HepG2 (cell line): Measurements from ENCODE around the gene ZNF500. TPM values are rescaled to one million over a fixed set of nuclear protein-coding genes. Genes with fewer than 3 reads are reported as not detected.

Source experiments
- ELF1 ChIP-seq: sonication (generic); formaldehyde crosslinking; IDR thresholded peaks from 2 replicates; pipeline ENCODE4 v1.4.0; 2020; ENCODE audit warnings: missing genetic modification reagents
- FOXP4 ChIP-seq: sonication (generic); formaldehyde crosslinking; IDR thresholded peaks from 2 replicates; pipeline ENCODE4 v1.4.0; 2020; ENCODE audit warnings: missing genetic modification reagents
- MAX ChIP-seq: IDR thresholded peaks from 2 replicates; pipeline ENCODE4 v1.6.1; 2012; ENCODE audit warnings: inconsistent platforms
- MTF2 ChIP-seq: sonication (generic); formaldehyde crosslinking; IDR thresholded peaks from 2 replicates; pipeline ENCODE4 v1.5.0; 2020; ENCODE audit warnings: missing genetic modification reagents, borderline replicate concordance
- PHF20 ChIP-seq: sonication (generic); formaldehyde crosslinking; IDR thresholded peaks from 2 replicates; pipeline ENCODE4 v1.5.0; 2020; ENCODE audit warnings: mild to moderate bottlenecking, missing genetic modification reagents
- POGK ChIP-seq: sonication (generic); formaldehyde crosslinking; conservative IDR thresholded peaks from 2 replicates; pipeline ENCODE4 v1.8.0; 2022; ENCODE audit warnings: mild to moderate bottlenecking, moderate library complexity, missing genetic modification reagents
- SNAPC4 ChIP-seq: sonication (generic); formaldehyde crosslinking; IDR thresholded peaks from 2 replicates; pipeline ENCODE4 v1.4.0; 2020; ENCODE audit warnings: mild to moderate bottlenecking, missing genetic modification reagents
- SRF ChIP-seq: IDR thresholded peaks from 2 replicates; pipeline ENCODE4 v1.6.1; 2011; ENCODE audit warnings: mild to moderate bottlenecking, low read depth, low read length, moderate library complexity
- SRY ChIP-seq: sonication (generic); formaldehyde crosslinking; IDR thresholded peaks from 2 replicates; pipeline ENCODE4 v1.8.0; 2022; ENCODE audit warnings: mild to moderate bottlenecking, missing genetic modification reagents
- TGIF2 ChIP-seq: IDR thresholded peaks from 2 replicates; pipeline ENCODE4 v1.6.1; 2016; ENCODE audit warnings: control low read depth, missing compliant biosample characterization
- ZFP90 ChIP-seq: sonication (generic); formaldehyde crosslinking; IDR thresholded peaks from 2 replicates; pipeline ENCODE4 v1.8.0; 2022; ENCODE audit warnings: missing genetic modification reagents, mild to moderate bottlenecking, inconsistent platforms, borderline replicate concordance
- ZNF280B ChIP-seq: sonication (generic); formaldehyde crosslinking; IDR thresholded peaks from 2 replicates; pipeline ENCODE4 v1.5.0; 2020; ENCODE audit warnings: missing genetic modification reagents, mild to moderate bottlenecking, borderline replicate concordance
- ZNF597 ChIP-seq: sonication (generic); formaldehyde crosslinking; IDR thresholded peaks from 2 replicates; pipeline ENCODE4 v1.5.0; 2020; ENCODE audit warnings: missing genetic modification reagents
- ZNF660 ChIP-seq: sonication (generic); formaldehyde crosslinking; IDR thresholded peaks from 2 replicates; pipeline ENCODE4 v1.5.1; 2020; ENCODE audit warnings: mild to moderate bottlenecking, low read depth, missing genetic modification reagents, borderline replicate concordance
- ZNF788 ChIP-seq: sonication (generic); formaldehyde crosslinking; IDR thresholded peaks from 2 replicates; pipeline ENCODE4 v1.5.0; 2020; ENCODE audit warnings: mild to moderate bottlenecking, missing genetic modification reagents, borderline replicate concordance
- ZNF839 ChIP-seq: sonication (generic); formaldehyde crosslinking; IDR thresholded peaks from 2 replicates; pipeline ENCODE4 v1.4.0; 2020; ENCODE audit warnings: missing genetic modification reagents, mild to moderate bottlenecking, borderline replicate concordance
- polyA plus RNA-seq, 8 experiments: library from polyadenylated mRNA; depleted of rRNA in 3 of 8; stranded (reverse) in 7 of 8; unstranded in 1 of 8; fragments of >200 nt; fragmentation: Illumina TruSeq in 4 of 8; extraction: Trizol in 4 of 8; gene quantifications; 2 replicates each; pipeline versions ENCODE4 v1.2.1 to v1.2.3, GENCODE V29; 2011 to 2016; ENCODE audit warnings: low read depth in 4 of 8, missing spikeins in 1 of 8, mixed read lengths in 1 of 8; ENCODE audit not compliant: insufficient read depth in 1 of 8
- total RNA-seq, 5 experiments: library from RNA; depleted of rRNA; stranded (reverse); fragments of >200 nt; fragmentation: Illumina TruSeq; extraction: Trizol; gene quantifications; 2 replicates each; pipeline ENCODE4 v1.2.3, GENCODE V29; 2016; ENCODE audit warnings: low read depth in 1 of 5

Gene ZNF500
- total and polyA plus RNA-seq, 2 of the 13 experiments (the other 11 are each of a cell fraction or from before 2014, with no cell fraction given), result 6.1 to 12.2 TPM

GRCh38 chr16:4768549-4769305, 1.8 kb upstream of the ZNF500 start (continued):
- peak; percentile 13; the same call in 1 of the 2 replicates for TF ChIP-seq MAX
- TF ChIP-seq TGIF2 (CRISPR knock-in tag), result 0 out of 2 replicates have a peak, but pooled peaks have one; percentile 24
- 0 out of 2 replicates have a peak, but pooled peaks have one; percentile 40 for TF ChIP-seq POGK
- TF ChIP-seq ELF1 (CRISPR knock-in tag), result peak; percentile 97
- 0 out of 2 replicates have a peak, but pooled peaks have one; percentile 66 for TF ChIP-seq ZFP90 (CRISPR knock-in tag)
- no peak for TF ChIP-seq MTF2
- TF ChIP-seq ZNF280B (CRISPR knock-in tag), result peak; percentile 34; the same call in 1 of the 2 replicates
- no peak for TF ChIP-seq ZNF839 (CRISPR knock-in tag)
- TF ChIP-seq ZNF660 (CRISPR knock-in tag), result no peak
- TF ChIP-seq ZNF597 (CRISPR knock-in tag), result no peak
- TF ChIP-seq FOXP4, result peak; percentile 60
- TF ChIP-seq SRF, result peak; percentile 75; the same call in 1 of the 2 replicates
- no peak for TF ChIP-seq SRY (CRISPR knock-in tag)
- peak; percentile 82; the same call in 1 of the 2 replicates for TF ChIP-seq SNAPC4
- TF ChIP-seq ZNF788 (CRISPR knock-in tag), result peak; percentile 84; the same call in 1 of the 2 replicates
- TF ChIP-seq PHF20 (CRISPR knock-in tag), result peak; percentile 72
